ENCODE data around the gene CRIP2.

Gene CRIP2

DNA sequence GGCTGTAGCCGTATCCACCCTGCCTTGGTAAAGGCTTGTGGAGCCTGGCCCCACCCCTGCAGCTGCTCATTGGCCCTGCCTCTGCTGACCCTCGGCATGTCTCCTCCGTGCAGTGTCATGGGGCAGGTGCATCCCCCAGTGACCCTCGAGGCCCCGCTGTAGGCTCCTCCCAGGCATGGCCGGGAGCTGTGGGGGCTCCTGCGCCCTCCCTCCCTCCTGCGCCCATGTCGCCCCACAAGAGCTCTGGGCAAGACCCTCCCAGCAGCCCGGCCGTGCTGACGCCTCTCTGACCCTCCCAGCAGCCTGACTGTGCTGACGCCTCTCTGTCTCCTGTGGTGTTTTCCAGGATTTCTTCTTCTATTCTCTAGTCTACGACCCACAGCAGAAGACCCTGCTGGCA, 20.8 kb upstream of the CRIP2 start:
- Histone ChIP-seq H3K14ac (ENCODE audit: low read length) (no peak overlapping the region), H2AK5ac (ENCODE audit: low read depth, low read length) (no peak overlapping the region), H3K4me1 (ENCODE audit: control insufficient read depth in 2 of 2, insufficient read depth in 1 of 2, low read depth in 1 of 2, low read length in 2 of 2) (no peaks in the 10 kb centered on the region), H3K36me3 (replicated peaks in 1 of 2; ENCODE audit: control insufficient read depth in 2 of 2, insufficient read depth in 2 of 2, low read length in 2 of 2) (peaks cover 62 to 87% of the 10 kb centered on the region in 2 donors), H3K79me1 (ENCODE audit: low read depth, low read length) (peaks cover 32% of the 10 kb centered on the region), H3K18ac (ENCODE audit: low read length) (no peak overlapping the region), H4K91ac (ENCODE audit: low read depth, low read length, poor library complexity) (no peak overlapping the region), H2BK5ac (ENCODE audit: low read length) (no peak overlapping the region), H3K27ac (replicated peaks; ENCODE audit: low read length) (no peak overlapping the region), H3K27me3 (ENCODE audit: control insufficient read depth in 3 of 3, insufficient read depth in 3 of 3, low read depth in 1 of 3, low read length in 3 of 3) (no peaks in the 10 kb centered on the region), H2AFZ (ENCODE audit: low read length) (no peak overlapping the region), H2BK120ac (ENCODE audit: low read depth, low read length) (no peak overlapping the region), H3K4me3 (ENCODE audit: low read length in 2 of 2) (no peak overlapping the region), H3K4ac (ENCODE audit: low read length) (no peak overlapping the region), H3K4me2 (ENCODE audit: insufficient read depth, low read length, poor library complexity, severe bottlenecking) (no peak overlapping the region), H3K9ac (ENCODE audit: low read depth, low read length, poor library complexity) (no peak overlapping the region), H3K9me3 (replicated peaks in 1 of 2; ENCODE audit: control insufficient read depth in 2 of 2, insufficient read depth in 1 of 2, low read depth in 1 of 2, low read length in 2 of 2) (peaks cover 0 to 2% of the 10 kb centered on the region in 2 donors), H2BK12ac (ENCODE audit: low read length) (no peak overlapping the region), H2BK15ac (ENCODE audit: low read length) (no peak overlapping the region), H3K23ac (ENCODE audit: low read depth, low read length, poor library complexity) (no peak overlapping the region), H4K8ac (ENCODE audit: low read depth, low read length) (no peak overlapping the region)
- no peak for DNase-seq (ENCODE audit: low spot score)
- WGBS, 2 donors (ENCODE audit: extremely low coverage in 2 of 2, insufficient read length in 2 of 2, insufficient replicate concordance in 1 of 2): no CpG with 5 or more reads among the region's 14 CpGs

DNA sequence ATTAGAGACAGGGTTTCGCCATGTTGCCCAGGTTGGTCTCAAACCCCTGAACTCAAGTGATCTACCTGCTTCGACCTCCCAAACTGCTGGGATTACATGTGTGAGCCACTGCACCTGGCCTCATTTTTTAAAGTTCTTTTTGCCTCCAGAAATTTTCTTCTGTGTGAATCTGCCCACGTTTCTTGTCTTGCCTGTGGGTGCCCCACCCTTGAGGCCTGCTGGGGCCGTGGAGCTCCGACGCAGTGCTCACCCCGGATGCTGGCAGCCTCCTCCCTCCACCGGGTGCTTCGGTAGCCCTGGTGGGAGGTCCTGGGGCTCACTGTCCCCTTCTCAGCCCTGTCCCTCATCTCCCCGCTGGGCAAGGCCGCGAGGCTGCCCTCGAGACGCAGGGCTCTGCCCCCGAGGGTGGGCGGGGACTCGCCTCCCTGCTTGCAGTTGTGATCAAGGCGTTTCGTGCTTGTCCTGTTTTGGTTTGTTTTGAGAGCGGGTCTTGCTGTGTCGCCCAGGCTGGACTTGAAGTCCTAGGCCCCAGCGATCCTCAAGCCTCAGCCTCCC, 19.5 kb upstream of the CRIP2 start:
- Histone ChIP-seq H3K4me2 (ENCODE audit: insufficient read depth, low read length, poor library complexity, severe bottlenecking) (no peak overlapping the region), H3K36me3 (replicated peaks in 1 of 2; ENCODE audit: control insufficient read depth in 2 of 2, insufficient read depth in 2 of 2, low read length in 2 of 2) (peaks cover 53 to 81% of the 10 kb centered on the region in 2 donors), H3K79me1 (ENCODE audit: low read depth, low read length) (peaks cover 24% of the 10 kb centered on the region), H2AK5ac (ENCODE audit: low read depth, low read length) (no peak overlapping the region), H3K14ac (ENCODE audit: low read length) (no peak overlapping the region), H4K91ac (ENCODE audit: low read depth, low read length, poor library complexity) (no peak overlapping the region), H3K4me3 (ENCODE audit: low read length in 2 of 2) (no peak overlapping the region), H3K9ac (ENCODE audit: low read depth, low read length, poor library complexity) (no peak overlapping the region), H3K4ac (ENCODE audit: low read length) (no peak overlapping the region), H3K23ac (ENCODE audit: low read depth, low read length, poor library complexity) (peak overlapping the region; percentile 10), H3K18ac (ENCODE audit: low read length) (no peak overlapping the region), H2AFZ (ENCODE audit: low read length) (no peak overlapping the region), H2BK120ac (ENCODE audit: low read depth, low read length) (no peak overlapping the region), H2BK12ac (ENCODE audit: low read length) (no peak overlapping the region), H3K27ac (replicated peaks; ENCODE audit: low read length) (no peak overlapping the region), H3K4me1 (ENCODE audit: control insufficient read depth in 2 of 2, insufficient read depth in 1 of 2, low read depth in 1 of 2, low read length in 2 of 2) (no peaks in the 10 kb centered on the region), H2BK15ac (ENCODE audit: low read length) (no peak overlapping the region), H4K8ac (ENCODE audit: low read depth, low read length) (no peak overlapping the region), H3K9me3 (replicated peaks in 1 of 2; ENCODE audit: control insufficient read depth in 2 of 2, insufficient read depth in 1 of 2, low read depth in 1 of 2, low read length in 2 of 2) (peaks cover 0 to 2% of the 10 kb centered on the region in 2 donors), H2BK5ac (ENCODE audit: low read length) (no peak overlapping the region), H3K27me3 (ENCODE audit: control insufficient read depth in 3 of 3, insufficient read depth in 3 of 3, low read depth in 1 of 3, low read length in 3 of 3) (no peaks in the 10 kb centered on the region)
- no peak for DNase-seq (ENCODE audit: low spot score)
- no CpG with 5 or more reads among the region's 22 CpGs for WGBS, 2 donors (ENCODE audit: extremely low coverage in 2 of 2, insufficient read length in 2 of 2, insufficient replicate concordance in 1 of 2)

DNA sequence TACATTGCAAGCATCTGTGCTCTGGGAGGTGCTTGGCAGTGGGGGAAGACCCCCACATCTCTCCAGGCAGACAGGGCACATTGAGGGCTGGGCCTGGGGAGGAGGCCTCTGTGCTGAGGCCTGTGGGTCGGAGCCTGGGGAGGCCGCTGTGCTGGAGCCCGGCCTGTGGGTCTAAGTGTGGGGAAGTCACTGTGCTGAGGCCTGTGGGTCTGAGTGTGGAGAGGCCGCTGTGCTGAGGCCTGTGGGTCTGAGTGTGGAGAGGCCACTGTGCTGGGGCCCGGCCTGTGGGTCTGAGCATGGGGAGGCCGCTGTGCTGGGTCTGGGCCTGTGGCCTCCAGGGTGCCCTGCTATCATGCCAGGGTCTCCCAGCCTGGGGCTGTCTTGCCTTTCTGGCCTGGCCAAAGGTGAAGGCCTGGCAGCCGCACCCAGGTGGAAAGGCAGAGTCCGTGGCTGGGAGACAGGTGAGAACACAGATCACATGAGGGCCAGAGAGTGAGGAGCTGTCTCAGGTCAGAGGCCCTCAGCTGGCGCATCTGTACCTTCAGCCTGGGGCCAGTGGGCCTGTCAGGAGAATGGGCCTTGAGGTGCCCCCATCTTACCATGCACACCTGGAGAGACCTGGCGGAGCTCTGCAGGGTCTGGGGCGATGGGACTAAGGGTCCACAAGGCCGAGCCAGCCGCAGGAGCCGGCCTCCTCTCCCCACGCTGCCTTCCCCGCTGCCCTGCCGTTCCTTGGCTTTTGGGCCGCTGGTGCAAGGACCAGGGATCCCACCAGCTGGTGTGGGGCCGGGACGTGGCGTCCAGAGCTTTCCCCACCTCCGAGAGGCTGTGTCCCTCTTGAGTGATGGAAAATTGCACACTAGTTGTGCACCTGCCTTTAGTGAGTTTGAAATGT, 18.6 kb upstream of the CRIP2 start:
- WGBS, 2 donors (ENCODE audit: extremely low coverage in 2 of 2, insufficient read length in 2 of 2, insufficient replicate concordance in 1 of 2): no CpG with 5 or more reads among the region's 22 CpGs
- no peak overlapping the region for H2BK120ac ChIP-seq (ENCODE audit: low read depth, low read length)
- H3K27me3 ChIP-seq (ENCODE audit: control insufficient read depth in 3 of 3, insufficient read depth in 3 of 3, low read depth in 1 of 3, low read length in 3 of 3): no peaks in the 10 kb centered on the region
- H3K14ac ChIP-seq (ENCODE audit: low read length): peak overlapping the region; percentile 56
- no peak overlapping the region for H3K18ac ChIP-seq (ENCODE audit: low read length)
- no peak for DNase-seq (ENCODE audit: low spot score)
- H3K9ac ChIP-seq (ENCODE audit: low read depth, low read length, poor library complexity): peak overlapping the region; percentile 44
- peaks cover 55 to 81% of the 10 kb centered on the region in 2 donors for H3K36me3 ChIP-seq (replicated peaks in 1 of 2; ENCODE audit: control insufficient read depth in 2 of 2, insufficient read depth in 2 of 2, low read length in 2 of 2)
- peaks cover 0 to 2% of the 10 kb centered on the region in 2 donors for H3K9me3 ChIP-seq (replicated peaks in 1 of 2; ENCODE audit: control insufficient read depth in 2 of 2, insufficient read depth in 1 of 2, low read depth in 1 of 2, low read length in 2 of 2)
- H2BK15ac ChIP-seq (ENCODE audit: low read length): no peak overlapping the region
- peak overlapping the region; percentile 65 for H4K8ac ChIP-seq (ENCODE audit: low read depth, low read length)
- H2BK12ac ChIP-seq (ENCODE audit: low read length): no peak overlapping the region
- peaks cover 22% of the 10 kb centered on the region for H3K79me1 ChIP-seq (ENCODE audit: low read depth, low read length)
- H3K4me3 ChIP-seq (ENCODE audit: low read length in 2 of 2): no peak overlapping the region
- no peak overlapping the region for H3K27ac ChIP-seq (replicated peaks; ENCODE audit: low read length)
- no peak overlapping the region for H2AK5ac ChIP-seq (ENCODE audit: low read depth, low read length)
- no peak overlapping the region for H3K4ac ChIP-seq (ENCODE audit: low read length)
- H3K4me1 ChIP-seq (ENCODE audit: control insufficient read depth in 2 of 2, insufficient read depth in 1 of 2, low read depth in 1 of 2, low read length in 2 of 2): no peaks in the 10 kb centered on the region
- H4K91ac ChIP-seq (ENCODE audit: low read depth, low read length, poor library complexity): no peak overlapping the region
- peak overlapping the region; percentile 65 for H3K23ac ChIP-seq (ENCODE audit: low read depth, low read length, poor library complexity)
- H3K4me2 ChIP-seq (ENCODE audit: insufficient read depth, low read length, poor library complexity, severe bottlenecking): no peak overlapping the region
- H2BK5ac ChIP-seq (ENCODE audit: low read length): no peak overlapping the region
- no peak overlapping the region for H2AFZ ChIP-seq (ENCODE audit: low read length)
